Hepatocyte (in vitro differentiated cells): ENCODE results near the gene CTNNA2.

Experiments used
- EZH2 ChIP-seq: fragments of 200-600 bp; sonication (generic); IDR thresholded peaks from 2 replicates; pipeline ENCODE4 v1.6.1; 2016; ENCODE audit warnings: antibody characterized with exemption, mild to moderate bottlenecking, borderline replicate concordance
- TF ChIP-seq, protein P1 (sequence below): fragments of 200-600 bp; sonication (generic); IDR thresholded peaks from 2 replicates; pipeline ENCODE4 v1.5.1; 2016; ENCODE audit warnings: antibody characterized with exemption, mild to moderate bottlenecking; ENCODE audit not compliant: poor library complexity

- TF ChIP-seq, protein P1, sequence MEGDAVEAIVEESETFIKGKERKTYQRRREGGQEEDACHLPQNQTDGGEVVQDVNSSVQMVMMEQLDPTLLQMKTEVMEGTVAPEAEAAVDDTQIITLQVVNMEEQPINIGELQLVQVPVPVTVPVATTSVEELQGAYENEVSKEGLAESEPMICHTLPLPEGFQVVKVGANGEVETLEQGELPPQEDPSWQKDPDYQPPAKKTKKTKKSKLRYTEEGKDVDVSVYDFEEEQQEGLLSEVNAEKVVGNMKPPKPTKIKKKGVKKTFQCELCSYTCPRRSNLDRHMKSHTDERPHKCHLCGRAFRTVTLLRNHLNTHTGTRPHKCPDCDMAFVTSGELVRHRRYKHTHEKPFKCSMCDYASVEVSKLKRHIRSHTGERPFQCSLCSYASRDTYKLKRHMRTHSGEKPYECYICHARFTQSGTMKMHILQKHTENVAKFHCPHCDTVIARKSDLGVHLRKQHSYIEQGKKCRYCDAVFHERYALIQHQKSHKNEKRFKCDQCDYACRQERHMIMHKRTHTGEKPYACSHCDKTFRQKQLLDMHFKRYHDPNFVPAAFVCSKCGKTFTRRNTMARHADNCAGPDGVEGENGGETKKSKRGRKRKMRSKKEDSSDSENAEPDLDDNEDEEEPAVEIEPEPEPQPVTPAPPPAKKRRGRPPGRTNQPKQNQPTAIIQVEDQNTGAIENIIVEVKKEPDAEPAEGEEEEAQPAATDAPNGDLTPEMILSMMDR: no peak
- no peak for TF ChIP-seq EZH2
Observed at GRCh38 chr2:80291656-80292055, 778.8 kb downstream of the CTNNA2 start.
